Skin of body (tissue), 2 donors: Measurements from ENCODE around the gene ITPA. TPM values are rescaled to one million over a fixed set of nuclear protein-coding genes. Genes with fewer than 3 reads are reported as not detected.
"Not testable (repeated sequence)": the region's sequence is repeated elsewhere in the genome, so short reads cannot be mapped to it uniquely, and the experiment has no call there.

Source experiments
- DNase-seq: peaks from one replicate; lab custom pipeline; 2025; lab: John Stamatoyannopoulos, UW
- total RNA-seq: library from RNA; depleted of rRNA; stranded (reverse); fragments of >200 nt; gene quantifications from one replicate; pipeline ENCODE4 v1.2.3, GENCODE V29; 2014

Gene ITPA
- total RNA-seq, 1 donor from 2014 or later = 25.4 TPM

DNA sequence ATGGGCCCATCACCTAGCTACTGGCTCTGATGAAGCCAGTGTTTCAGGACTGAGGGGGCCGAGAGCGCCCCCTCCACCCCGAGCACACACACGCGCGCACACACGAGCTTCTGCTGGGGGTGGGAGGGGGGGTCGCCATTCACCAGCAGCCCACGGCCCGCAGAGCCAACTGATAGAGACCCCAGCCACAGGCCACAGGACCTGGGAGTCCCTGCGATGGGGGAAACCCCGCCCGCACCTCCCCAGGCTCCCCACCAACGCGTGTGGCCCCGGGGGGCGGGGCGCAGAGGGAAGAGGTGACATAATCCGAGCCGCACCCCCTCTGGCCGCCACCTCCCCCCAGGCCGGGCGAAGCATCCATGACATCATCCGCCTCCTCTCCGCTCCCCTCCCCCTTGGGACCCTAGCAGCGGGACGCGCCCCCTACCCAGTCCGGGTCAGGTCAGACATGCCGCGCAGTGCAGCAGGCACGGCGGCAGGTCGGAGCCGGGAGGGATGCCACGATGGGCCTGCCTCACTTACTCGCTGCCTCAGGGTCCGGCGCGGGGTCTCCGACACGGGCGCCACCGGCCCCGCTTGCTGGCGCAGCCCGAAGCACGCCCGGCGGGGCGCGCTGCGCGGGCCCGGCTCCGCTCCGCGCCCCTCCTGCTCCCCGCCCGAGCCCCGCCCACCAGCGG is 36.2 kb upstream of the ITPA start, which contains the start of gene LZTS3:
Gene LZTS3 (minus strand): TSS at position 617 of the 677 bp plus-strand sequence. CDS start 6,386 bp downstream, outside the sequence.
- DNase-seq = peak; percentile 83

DNA sequence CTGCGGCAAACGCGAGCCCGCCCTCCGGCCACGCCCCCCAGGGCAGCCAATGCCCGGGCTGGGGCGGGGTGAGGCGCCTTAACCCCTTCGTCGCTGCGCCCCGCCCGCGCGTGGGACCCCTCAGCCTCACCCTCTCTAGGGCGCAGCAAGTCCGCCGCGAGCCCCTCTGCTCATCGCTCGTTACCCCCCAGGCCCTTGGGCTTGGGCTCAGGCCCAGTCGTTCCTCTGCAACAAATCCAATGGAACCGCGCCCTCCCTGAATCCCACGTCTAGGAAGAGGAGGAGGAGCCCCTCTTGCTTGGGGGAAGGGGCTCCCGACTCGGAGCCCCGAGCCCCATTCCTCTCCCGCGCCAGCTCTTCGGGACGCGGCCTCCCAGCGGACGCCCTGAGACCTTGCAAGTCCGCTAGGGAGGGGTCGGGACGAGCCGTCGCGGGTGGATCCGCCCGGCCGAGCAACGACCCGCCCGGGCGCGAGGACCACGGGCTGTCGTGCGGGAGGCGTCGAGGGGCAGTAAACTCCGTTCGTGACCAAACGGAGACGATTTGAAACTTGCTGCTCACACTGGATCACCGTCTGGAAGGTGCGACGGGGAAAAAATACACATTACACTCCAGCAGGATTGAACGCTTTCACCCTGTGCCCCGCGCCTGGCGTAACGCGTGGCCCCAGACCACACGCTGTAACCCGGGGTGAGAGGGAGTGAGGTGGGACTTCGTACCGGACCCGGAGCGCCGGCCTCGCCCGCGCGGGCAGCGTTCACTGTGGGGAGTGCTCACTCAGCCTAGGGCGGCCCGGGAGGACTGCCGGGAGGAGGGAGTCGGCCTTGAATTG is 35.5 kb upstream of the ITPA start:
- DNase-seq = no peak

DNA sequence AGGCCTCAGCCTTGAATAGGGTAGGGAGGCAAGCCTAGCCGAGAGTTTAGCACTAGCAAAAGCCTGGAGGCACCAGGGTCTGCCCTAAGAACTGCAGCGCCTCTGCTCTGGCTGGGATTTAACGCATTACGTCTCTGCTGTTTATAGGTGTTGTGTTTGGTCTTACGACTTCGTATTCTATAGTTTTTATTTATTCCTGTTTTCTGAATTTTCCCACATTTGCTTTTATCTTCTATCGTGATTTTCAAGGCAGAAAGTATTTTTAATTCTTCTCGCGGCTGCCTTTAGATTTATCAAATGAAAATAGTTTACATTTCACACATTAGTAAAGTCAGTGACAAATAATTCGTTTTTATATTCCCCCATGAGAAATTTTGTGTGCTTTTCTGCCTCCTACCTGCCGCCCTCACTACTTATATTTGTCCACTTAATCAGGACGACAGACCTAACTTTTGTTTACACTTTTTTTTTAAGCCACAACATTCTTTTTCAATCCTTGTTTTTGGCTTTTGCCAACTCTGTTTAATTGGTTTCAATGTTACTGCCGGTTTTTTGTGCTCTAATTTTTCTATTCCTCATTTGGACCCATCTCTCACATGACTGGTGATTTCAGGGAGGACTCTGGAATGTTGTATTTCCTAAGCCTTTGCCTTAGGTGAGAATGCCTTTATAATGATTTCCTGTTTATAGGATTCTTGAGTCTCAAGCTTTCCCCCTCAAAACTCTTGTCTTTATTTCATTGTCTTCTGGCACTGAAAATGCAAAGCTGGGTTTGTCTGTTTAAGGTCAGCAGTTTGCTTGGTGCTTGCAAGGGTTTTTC is 34.6 kb upstream of the ITPA start:
- no peak for DNase-seq

DNA sequence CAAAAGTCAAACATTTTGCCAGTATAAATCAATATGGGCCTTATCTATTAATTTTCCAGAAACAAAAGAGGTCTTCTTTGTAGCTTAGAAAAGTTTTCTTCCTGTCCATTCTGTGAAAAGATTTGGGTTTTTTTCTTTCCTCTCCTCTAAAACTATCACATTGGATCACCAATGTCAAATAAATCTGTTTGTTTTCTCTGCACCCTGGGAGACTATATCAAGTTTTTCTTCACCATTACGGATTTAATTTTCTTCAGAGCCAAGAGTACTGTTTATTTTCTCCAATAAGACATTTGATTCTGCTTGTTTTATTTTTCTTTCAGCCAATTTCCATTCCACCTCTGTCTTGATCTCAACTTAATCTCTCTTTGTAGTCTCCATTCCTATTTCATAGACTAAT is 34.0 kb upstream of the ITPA start:
- no peak for DNase-seq

DNA sequence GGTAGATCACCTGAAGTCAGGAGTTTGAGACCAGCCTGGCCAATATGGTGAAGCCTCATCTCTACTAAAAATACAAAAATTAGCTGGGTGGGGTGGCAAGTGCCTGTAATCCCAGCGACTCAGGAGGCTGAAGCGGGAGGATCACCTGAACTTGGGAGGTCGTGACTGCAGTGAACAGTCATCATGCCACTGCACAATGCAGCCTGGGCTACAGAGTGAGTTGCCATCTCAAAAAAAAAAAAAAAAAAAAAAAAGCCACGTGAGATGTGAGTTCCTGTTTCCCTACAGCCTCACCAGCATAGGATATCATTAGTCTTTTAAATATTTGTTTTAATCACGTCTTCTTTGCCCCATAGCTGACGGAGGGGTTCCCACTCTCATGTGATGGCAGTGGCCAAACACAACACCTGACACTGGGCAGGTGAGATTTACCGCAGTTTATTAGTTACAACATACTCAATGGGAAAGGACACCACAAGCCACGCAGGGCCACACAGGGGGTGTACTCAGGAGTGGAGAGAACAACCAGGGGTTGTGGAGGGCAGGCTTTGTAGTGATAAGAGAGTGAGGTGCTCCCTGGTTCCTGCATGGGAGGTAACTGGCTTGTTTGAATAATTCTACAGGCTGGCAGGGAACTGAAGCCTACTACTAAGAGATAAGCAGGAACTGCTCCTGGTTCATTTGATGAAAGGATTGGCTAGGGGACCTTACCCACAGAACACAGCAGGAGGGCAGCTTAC is 31.4 kb upstream of the ITPA start:
- DNase-seq = no peak

DNA sequence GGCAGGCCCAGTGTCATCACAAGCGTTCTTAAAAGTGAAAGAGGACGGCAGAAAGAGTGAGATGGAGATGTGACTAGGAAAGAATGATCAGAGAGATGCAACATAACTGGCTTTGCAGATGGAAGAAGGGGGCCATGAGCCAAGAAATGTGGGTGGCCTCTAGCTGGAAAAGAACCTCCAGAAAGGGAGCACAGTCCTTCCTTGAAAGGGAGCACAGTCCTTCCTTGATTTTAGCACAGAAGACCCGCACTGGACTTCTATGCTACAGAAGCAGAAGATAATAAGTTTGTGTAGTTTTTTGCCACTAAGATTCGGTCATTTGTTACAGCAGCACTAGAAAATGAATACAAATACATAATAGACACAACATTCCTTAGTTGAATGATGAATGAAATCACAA is 29.0 kb upstream of the ITPA start:
- no peak for DNase-seq

DNA sequence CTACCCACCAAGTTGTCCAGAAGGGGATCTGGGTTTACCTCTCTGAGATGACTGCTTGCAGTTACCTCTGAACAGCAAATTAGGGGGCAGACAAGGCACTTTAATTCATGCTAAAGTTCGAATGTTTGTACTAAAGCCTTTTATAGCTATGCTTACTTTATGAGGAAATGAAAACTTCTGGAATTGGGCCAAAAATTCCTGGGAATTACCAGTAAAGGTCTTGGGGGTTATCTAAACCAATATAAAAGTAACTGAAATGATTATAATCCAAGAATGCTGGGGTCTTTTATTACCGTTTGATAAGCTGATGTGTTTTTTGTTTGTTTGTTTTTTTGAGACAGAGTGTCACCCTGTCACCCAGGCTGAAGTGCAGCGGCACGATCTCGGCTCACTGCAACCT is 28.0 kb upstream of the ITPA start:
- no peak for DNase-seq

DNA sequence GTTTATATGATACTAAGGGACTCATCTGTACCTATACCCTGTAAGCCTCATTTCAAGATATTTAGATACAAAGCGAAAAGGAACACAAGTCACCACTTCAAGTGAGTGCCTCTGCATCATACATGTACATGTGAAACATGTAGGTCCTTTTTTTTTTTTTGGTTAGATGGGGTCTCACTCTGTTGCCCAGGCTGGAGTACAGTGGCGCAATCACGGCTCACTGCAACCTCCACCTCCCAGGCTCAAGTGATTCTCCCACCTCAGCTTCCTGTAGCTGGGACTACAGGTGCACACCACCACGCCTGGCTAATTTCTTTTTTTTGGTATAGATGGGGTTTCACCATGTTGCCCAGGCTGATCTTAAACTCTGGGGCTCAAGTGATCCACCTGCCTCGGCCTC is 26.9 kb upstream of the ITPA start:
- DNase-seq = not testable (repeated sequence)

DNA sequence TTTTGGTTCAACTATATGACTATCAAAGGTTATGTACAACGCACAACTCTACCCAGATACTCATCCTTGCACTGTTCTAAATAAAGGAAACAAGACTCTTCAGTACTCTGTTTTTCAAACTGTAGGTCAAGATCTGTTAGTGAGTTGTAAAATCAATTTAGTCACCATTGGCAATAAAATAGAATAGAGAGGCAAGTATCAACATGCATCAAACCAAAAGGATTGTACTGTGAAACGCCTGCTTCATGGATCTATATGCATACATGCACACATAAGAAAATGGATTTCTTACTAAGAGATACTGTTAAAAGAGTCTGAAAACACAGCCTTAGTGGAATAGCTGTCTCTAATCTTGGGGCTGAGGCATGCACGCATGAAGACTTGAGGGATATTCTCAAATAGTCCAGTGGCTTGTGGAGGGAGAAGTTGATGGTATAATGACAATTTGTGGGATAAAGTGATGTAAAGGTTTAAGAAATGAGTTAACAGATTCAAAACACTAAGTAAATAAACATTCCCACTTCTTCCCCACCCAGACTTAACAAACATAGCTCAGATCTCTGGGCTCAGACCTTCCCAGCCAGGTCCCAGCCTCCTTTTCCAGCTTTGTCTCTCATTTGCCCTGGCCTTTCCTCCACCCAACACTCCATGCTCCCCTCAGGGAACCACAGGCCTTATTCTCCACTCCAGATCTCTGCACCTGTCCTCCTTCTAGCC is 25.2 kb upstream of the ITPA start:
- DNase-seq = no peak

DNA sequence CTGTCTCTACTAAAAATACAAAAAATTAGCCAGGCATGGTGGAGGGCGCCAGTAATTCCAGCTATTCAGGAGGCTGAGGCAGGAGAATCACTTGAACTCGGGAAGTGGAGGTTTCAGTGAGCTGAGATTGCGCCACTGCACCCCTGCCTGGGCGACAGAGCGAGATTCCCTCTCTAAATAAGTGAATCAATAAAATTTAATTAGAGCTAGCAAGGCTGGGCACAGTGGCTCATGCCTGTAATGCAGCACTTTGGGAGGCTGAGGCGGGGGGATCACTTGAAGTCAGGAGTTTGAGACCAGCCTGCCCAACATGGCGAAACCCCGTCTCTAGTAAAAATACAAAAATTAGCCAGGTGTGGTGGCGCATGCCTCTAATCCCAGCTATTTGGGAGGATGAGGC is 21.4 kb upstream of the ITPA start:
- DNase-seq = not testable (repeated sequence)

DNA sequence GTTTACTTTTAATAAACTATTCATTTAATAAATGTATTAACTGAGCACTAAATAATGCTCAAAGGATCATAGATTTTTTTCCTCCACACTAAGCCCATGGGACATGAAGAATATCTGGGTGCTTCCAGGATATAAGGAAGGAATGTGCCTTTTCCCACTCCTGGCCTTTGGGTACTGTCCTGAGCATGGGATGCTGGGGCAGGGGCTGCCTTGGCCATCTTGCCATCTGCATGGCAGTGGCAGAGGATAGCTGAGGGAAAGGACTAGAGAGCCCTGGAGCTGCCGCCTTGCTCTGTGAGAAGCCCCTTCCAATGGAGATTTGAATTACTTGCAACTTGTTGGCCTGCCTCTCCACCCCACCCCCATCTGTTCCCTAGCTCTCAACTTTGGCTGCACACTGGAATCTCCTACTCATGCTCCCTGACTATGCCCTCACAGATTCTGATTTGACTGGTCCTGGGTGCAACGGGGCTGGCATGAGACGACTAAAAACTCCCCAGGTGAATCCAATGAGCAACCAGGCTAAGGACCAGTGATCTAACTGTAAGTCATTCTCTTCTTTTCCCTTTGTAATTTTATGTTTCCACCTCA is 20.4 kb upstream of the ITPA start:
- DNase-seq = no peak

DNA sequence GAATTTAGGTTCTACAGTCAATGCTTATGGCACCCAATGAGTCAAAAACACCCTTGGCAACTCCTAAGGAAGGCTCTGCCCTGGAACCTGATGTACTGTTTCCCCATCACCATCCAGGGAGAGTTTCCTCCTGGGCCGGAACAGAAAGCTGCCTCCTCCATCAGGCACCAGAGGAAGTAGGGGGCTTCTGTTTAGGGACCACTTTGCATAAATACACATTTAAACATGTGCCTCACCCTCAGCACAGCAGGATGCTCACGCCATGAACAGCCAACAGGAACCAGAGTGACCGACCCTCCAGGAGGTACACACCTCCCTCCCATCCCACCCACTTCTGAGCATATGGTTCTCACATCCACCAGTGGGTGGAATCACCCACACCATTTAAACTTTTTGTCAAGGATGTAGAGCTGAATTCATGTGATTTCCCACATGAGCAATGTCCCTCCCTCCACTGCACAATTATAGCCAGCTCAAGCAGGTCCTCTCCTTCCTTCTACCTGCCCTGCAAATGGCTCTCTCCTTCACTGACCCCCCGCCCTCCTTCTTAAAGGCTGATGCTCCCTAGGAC is 19.7 kb upstream of the ITPA start:
- DNase-seq = no peak

DNA sequence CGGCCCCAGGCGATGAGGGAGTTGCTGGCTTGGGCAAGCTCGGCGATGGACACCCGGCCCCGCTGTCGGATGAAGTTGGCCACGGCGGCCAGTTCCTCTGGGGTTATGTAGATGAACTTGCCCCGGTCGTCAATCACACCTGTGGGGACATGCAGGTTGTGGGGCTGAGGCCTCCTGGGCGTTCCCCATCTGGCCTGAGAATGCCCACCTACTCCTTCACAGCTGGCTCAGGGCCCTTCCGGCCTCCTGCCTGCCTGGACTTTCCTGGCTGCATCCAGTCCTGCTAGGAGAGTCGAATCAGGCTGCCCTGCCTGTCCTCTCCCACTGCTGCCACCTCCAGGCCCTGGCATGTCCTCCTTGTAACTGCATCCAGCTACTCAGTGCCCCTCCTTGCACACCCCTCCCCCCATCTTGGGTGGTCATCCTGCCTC is 18.6 kb upstream of the ITPA start:
- no peak for DNase-seq

DNA sequence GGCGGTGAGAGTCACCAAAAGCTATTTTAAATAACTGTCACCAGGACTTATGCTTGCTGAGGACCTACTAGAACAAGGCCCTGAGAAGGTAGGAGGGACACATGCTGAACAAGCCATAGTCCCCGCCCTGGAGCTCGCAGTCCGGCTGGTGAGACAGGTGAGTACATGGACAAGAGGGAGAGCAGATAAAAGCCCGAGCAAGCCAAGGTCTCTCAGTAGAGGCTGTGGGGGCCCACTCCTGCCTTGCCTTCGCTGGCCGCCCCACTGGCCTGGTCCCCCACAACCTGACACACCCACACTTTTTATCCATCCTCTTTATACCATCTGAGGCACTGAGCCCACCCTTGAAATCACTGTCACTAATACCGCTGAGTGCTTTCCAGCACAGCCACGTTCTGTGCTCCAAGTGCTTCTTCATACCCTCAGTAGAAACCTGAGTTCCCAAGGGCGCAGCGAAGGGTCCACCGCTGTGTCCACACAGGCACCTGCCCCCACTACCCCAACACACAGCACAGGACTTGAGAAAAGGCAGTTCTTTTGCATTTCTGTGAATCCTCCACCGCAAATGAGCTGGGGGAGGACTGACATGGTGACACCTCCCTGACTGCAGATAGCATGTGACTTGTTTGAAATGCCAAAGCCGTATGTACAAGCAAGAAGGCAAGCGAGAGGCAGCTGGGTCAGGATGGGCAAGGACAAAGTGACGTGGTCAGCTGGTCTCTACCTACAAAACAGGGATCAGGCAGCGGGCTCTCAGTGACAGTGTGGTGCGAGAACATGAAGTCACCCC is 16.9 kb upstream of the ITPA start:
- no peak for DNase-seq

DNA sequence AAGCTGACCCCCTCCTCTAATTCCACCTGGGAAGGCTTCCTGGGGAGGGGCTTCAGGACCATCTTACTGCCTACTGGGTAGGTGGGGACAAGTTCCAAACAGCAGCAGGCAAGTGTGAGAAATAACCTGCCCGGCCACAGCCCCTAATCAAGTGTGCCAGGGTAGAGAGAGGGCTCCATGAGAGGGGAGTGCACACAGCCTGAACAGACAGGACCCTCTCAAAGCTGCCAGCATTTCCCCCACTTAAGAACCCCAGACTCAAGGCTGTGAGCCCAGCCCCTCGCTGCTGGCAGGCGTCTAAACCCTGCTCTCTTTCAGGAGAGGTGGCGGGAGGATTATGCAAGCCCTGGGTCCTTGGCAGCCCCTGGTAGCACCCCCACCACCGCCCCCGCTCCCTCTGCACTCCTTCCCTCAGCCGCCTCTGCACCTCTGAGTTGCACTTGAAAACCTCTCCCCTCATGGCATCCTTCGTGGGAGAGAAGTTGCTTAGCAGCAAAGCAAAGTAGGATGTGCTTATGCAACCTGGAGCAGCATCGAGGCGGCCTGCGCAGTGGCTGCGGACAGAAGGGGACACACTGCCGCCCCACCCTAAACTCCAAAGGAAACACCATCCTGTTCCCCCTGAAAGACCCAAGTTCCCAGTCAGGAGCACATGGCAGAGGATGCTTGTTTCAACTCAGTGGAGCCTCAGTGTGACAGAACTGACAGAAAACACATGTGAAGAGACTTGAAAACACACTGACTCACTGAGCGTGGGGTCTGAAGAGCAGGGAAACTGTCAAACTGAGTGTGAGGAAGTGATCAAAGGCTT is 15.3 kb upstream of the ITPA start:
- DNase-seq = no peak

DNA sequence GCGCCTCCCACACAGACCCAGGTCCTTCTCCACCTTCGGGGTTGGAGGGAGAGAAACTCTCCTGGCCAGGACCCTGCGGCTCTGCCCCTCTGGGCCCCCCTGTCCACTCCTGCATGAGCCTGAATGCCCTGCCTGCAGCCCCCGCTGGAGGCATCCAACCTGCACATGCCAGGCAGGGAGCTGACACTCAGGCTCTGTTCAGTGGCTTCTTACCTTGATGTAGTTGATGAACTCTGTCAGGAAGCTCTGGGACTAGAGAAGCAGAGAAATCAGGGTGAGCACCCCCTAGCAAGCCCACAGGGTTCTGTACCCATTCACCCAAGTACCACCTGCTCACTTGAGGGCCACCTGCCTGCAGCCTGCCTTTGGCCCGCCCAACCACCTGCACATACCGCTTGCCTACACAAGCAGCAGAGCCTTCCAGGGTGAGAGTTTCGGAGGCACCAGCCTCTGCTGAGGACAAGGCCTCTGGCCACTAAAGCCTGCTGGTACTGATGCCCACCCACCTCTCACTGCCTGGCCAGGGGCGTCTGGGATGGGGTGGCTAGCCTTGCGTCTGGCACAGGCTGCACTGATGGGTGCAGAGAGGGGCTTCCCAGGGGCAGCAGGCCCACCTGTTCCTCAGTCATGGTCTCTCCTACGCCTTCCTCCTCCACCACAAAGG is 14.5 kb upstream of the ITPA start:
- DNase-seq = no peak

DNA sequence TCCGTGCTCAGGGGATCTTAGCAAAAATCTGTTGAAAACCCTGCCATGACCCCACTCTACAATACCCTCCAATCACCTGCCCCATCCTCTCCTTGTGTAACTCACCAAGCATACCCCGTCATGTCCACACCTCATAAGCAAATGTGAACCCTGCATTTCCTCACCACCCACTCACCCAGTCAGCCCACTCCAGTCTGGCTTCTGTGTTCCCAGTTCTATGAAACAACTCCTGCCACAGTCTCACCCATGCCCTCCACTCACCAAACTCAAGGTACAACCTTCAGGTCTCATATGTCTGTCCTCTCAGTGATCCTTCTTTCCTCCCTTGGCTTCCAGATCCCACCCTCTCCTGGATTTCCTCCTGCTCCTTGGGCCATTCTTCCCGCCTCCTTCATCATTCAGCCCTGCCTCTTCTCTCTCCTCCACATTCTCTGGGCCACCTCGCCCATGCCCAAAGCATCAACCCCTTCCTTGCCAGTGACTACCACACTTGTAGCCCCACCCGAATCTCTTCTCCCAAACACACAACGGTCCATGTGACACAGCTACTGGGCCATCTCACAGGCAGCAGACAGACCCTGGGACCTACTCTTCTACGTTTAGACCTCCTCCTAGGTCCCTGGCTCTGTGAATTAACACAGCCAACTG is 13.6 kb upstream of the ITPA start:
- no peak for DNase-seq
